Naive B cell (primary cell): ENCODE data around the gene TAS2R39. TPM values are rescaled to one million over a fixed set of nuclear protein-coding genes. Genes with fewer than 3 reads are reported as not detected.
A peak's percentile ranks its signal among the peaks of the same experiment; 100 is the strongest.
"Not testable (repeated sequence)": the region's sequence is repeated elsewhere in the genome, so short reads cannot be mapped to it uniquely, and the experiment has no call there.

Experiments used
- ATAC-seq, 2 donors: fragments of 150-1000 bp; cut with Tn5 transposase; 2 replicates each; pipeline ENCODE4 v1.10.0; 2021; ENCODE audit warnings: low read depth in 2 of 2, mild to moderate bottlenecking in 2 of 2, moderate library complexity in 2 of 2
- DNase-seq: peaks from one replicate; pipeline ENCODE4 v3.0.0; 2022
- H3K27ac Mint-ChIP-seq, 6 donors: one replicate each; pipeline ENCODE4 v1.8.0; 2020 to 2022; ENCODE audit warnings: mild to moderate bottlenecking in 6 of 6, mixed read lengths in 6 of 6, moderate library complexity in 5 of 6, inconsistent platforms in 2 of 6
- H3K27me3 Mint-ChIP-seq, 3 donors: one replicate each; pipeline ENCODE4 v1.8.0; 2021 to 2022; ENCODE audit warnings: mixed read lengths in 3 of 3, mild to moderate bottlenecking in 1 of 3
- H3K36me3 Mint-ChIP-seq, 2 donors: one replicate each; pipeline ENCODE4 v1.8.0; 2020 to 2022; ENCODE audit warnings: mixed read lengths in 2 of 2, inconsistent platforms in 1 of 2, mild to moderate bottlenecking in 1 of 2
- H3K4me1 Mint-ChIP-seq, 3 donors: one replicate each; pipeline ENCODE4 v1.8.0; 2020 to 2022; ENCODE audit warnings: mixed read lengths in 3 of 3, inconsistent platforms in 1 of 3, mild to moderate bottlenecking in 1 of 3, moderate library complexity in 1 of 3
- H3K4me3 Mint-ChIP-seq, 8 donors: one replicate each; pipeline ENCODE4 v1.8.0; 2020 to 2022; ENCODE audit warnings: mild to moderate bottlenecking in 8 of 8, mixed read lengths in 8 of 8, moderate library complexity in 8 of 8, inconsistent platforms in 2 of 8
- H3K9me3 Mint-ChIP-seq, 7 donors: one replicate each; pipeline ENCODE4 v1.8.0; 2020 to 2022; ENCODE audit warnings: mixed read lengths in 7 of 7, mild to moderate bottlenecking in 5 of 7, inconsistent platforms in 2 of 7, moderate library complexity in 1 of 7
- polyA plus RNA-seq, 6 donors: library from polyadenylated mRNA; unstranded; fragments of 300-500 nt; fragmentation: Illumina TruSeq; gene quantifications; one replicate each; pipeline ENCODE4 v1.2.3, GENCODE V29; 2021; ENCODE audit warnings: low read depth in 6 of 6

Gene TAS2R39
- polyA plus RNA-seq, 6 donors from 2014 or later = not detected

DNA sequence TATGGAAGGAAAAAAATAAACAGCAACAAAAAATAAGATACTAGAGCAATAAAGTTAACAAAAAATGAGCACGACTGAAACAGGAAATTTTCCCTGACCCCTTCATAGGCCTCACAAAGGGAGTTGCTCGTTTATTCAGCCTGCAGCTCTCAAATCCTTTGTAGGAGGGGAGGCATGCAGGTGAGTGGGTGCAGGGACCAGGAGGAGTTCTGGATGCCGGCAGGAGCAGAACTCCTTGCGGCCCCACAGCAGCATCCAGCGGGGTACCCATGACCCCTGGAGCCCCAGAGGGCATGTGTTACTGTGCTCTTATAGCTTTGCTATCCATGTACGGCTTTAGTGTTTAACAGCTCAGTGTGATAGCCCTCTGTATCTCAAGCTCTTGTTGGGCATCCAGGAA, 5.8 kb downstream of the TAS2R39 start:
- Mint-ChIP-seq H3K4me3 (no peak overlapping the region), H3K4me1 (peaks cover 8 to 10% (median 10%) of the 10 kb centered on the region in 3 donors), H3K27me3 (no peaks in the 10 kb centered on the region), H3K27ac (peak overlapping the region in 1 of 6 donors; percentile 92), H3K36me3 (no peaks in the 10 kb centered on the region), H3K9me3 (no peaks in the 10 kb centered on the region)
- ATAC-seq (no peak), DNase-seq (no peak)

DNA sequence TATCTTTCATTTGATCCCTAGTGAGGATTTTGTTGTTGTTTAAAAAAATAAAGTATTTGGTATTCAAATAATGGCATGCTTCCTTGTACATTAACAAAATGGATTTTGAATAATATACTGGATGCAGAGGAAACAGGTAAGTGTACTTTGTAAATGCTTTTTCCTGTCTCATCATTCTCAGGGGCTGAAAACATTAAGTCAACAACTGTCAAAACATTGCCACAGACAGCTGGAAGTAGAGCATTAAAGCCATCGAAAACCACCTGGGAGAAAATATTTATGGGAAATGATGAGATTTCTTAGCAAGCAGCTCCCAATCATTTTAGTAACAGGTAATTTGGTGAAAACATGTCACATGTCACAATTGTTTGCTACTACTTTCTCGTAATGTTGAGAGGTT, 10.7 kb downstream of the TAS2R39 start:
- Mint-ChIP-seq H3K9me3 (peaks cover 0 to 5% (median 0%) of the 10 kb centered on the region in 7 donors), H3K36me3 (no peaks in the 10 kb centered on the region), H3K27ac (peak overlapping the region in 1 of 6 donors; percentile 9), H3K27me3 (no peaks in the 10 kb centered on the region), H3K4me3 (no peak overlapping the region), H3K4me1 (peaks cover 0 to 4% (median 0%) of the 10 kb centered on the region in 3 donors)
- DNase-seq = no peak
- no peak for ATAC-seq

DNA sequence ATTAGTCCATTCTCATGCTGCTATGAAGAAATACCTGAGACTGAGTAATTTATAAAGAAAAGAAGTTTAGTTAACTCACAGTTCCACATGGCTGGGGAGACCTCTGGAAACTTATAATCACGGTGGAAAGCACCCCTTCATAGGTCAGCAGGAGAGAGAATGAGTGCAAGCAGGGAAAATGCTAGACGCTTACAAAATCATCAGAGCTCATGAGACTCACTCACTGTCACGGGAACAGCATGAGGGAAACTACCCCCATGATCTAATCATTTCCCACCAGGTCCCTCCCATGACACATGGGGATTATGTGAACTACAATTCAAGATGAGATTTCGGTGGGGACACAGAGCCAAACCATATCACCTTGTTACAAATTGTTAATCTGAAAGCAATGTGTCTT, 15.8 kb downstream of the TAS2R39 start:
- Mint-ChIP-seq H3K4me3 (no peak overlapping the region), H3K4me1 (peaks cover 6 to 21% (median 13%) of the 10 kb centered on the region in 3 donors), H3K9me3 (peaks cover 0 to 5% (median 0%) of the 10 kb centered on the region in 7 donors), H3K27me3 (no peaks in the 10 kb centered on the region), H3K27ac (peak overlapping the region in 2 of 6 donors; percentile 32 to 61), H3K36me3 (peaks cover 0 to 4% of the 10 kb centered on the region in 2 donors)
- ATAC-seq (peak; percentile 40 to 56), DNase-seq (no peak)

DNA sequence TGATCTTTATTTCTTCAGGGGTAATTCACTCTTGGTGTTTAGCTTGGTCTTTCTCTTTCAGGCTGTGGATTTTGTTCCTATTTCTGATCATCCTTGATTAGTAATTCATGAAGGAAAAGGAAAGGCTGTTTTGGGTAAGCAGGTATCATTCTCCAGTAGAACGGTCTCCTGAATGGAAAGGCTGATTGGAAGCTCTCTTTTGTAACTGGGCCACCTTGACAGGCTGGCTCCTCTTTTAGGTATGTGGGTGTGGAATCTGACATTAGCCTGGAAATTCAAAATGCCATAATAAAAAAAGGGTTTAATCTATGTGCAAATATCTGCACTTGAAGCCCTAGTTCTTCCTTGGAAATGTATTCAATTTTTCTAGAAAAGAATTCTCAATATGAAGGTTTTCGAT, 18.9 kb downstream of the TAS2R39 start:
- no peak for ATAC-seq
- H3K27me3 Mint-ChIP-seq = no peaks in the 10 kb centered on the region
- peaks cover 0 to 4% of the 10 kb centered on the region in 2 donors for H3K36me3 Mint-ChIP-seq
- H3K4me3 Mint-ChIP-seq = no peak overlapping the region
- H3K27ac Mint-ChIP-seq = peak overlapping the region in 1 of 6 donors; percentile 70
- H3K9me3 Mint-ChIP-seq = peaks cover 0 to 5% (median 0%) of the 10 kb centered on the region in 7 donors
- no peak for DNase-seq
- H3K4me1 Mint-ChIP-seq = peaks cover 33 to 52% (median 36%) of the 10 kb centered on the region in 3 donors

DNA sequence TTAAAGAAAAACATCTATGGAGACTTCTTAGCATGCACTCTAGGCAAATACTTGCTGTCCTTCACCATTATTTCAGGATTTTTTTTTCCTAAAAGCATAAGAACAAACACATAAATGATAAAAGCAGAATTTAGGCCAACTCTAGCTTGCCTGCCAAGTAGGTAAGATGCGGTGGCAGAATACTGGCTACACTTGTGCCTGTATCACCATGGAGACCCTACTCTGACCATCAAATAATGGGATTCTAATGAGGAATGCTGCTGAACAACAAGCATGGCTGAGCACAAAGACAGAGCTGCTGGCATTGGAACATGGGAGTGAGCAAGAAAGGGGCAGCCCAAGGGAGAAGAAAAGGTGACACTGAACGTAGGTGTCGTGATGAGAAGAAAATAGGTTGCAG, 20.2 kb downstream of the TAS2R39 start:
- H3K36me3 Mint-ChIP-seq = peaks cover 0 to 4% of the 10 kb centered on the region in 2 donors
- H3K4me1 Mint-ChIP-seq = peaks cover 37 to 62% (median 41%) of the 10 kb centered on the region in 3 donors
- H3K27me3 Mint-ChIP-seq = no peaks in the 10 kb centered on the region
- H3K27ac Mint-ChIP-seq = peak overlapping the region in 4 of 6 donors; percentile 2 to 46 (median 16)
- H3K9me3 Mint-ChIP-seq = peaks cover 0 to 5% (median 0%) of the 10 kb centered on the region in 7 donors
- DNase-seq (no peak), ATAC-seq (no peak)
- peak overlapping the region in 2 of 8 donors; percentile 12 to 57 for H3K4me3 Mint-ChIP-seq

DNA sequence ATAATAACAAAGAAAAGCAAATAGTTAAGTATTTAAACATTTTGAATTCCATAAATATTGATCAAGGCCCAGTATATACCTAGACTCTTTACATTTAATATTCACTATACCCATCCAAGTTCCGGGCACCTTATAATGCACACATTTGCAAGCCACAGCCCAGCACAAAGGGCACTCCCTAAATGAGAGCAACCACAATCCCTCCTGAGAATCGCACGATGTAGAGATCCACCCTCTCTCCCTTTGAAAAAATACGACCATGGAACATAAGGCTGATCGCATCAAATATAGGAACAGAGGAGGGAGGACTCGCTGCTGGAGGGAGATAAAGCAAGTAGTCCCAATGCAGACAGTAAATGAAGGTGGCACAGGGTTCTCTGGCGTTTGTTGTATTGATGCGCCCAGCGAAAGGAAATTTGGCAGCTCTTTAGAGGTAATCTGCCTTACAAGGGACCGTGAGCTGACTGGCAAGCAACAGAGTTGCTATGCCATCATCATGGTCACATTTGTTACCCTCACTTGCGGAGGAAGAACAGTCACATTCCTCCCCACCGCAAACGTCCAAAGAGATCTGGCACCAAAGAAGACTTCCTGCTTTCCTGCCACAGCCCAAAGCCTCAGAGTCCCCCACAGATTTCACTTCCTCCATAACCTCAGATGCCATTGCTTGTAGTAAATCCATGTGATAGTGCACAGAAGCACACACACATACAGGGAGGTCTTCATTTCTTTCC, 22.5 kb downstream of the TAS2R39 start:
- H3K9me3 Mint-ChIP-seq = peaks cover 0 to 4% (median 0%) of the 10 kb centered on the region in 7 donors
- H3K27me3 Mint-ChIP-seq = no peaks in the 10 kb centered on the region
- H3K4me3 Mint-ChIP-seq = peak overlapping the region; percentile 16 to 81 (median 51)

DNA sequence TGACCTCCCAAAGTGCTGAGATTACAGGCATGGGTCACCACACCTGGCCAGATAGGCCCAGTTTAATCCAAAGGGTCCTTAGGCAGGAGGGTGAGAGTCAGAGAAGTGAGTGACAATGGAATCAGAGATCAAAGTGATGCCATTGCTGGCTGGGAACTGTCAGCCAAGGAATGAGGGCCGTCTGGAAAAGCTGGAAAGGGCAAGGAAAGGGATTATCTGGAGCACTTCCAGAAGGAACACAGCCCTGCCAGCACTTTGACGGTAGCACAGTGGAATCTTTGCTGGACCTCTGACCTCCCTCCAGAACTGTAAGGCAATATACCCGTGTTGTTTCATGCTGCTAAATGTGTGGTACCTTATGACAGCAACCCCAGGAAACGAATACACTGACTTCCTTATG, 27.3 kb downstream of the TAS2R39 start:
- Mint-ChIP-seq H3K9me3 (peaks cover 6 to 34% (median 24%) of the 10 kb centered on the region in 7 donors), H3K27me3 (no peaks in the 10 kb centered on the region), H3K4me1 (peaks cover 25 to 64% (median 55%) of the 10 kb centered on the region in 3 donors), H3K27ac (peak overlapping the region in 1 of 6 donors; percentile 20), H3K36me3 (peaks cover 8 to 17% of the 10 kb centered on the region in 2 donors), H3K4me3 (no peak overlapping the region)
- ATAC-seq (no peak), DNase-seq (no peak)

More for the DNA sequence above, 22.5 kb downstream of the TAS2R39 start:
- peak; percentile 97 for ATAC-seq
- DNase-seq = peak; percentile 85
- Mint-ChIP-seq H3K4me1 (peaks cover 42 to 66% (median 57%) of the 10 kb centered on the region in 3 donors), H3K36me3 (peaks cover 0 to 4% of the 10 kb centered on the region in 2 donors), H3K27ac (peak overlapping the region; percentile 16 to 98 (median 94))

DNA sequence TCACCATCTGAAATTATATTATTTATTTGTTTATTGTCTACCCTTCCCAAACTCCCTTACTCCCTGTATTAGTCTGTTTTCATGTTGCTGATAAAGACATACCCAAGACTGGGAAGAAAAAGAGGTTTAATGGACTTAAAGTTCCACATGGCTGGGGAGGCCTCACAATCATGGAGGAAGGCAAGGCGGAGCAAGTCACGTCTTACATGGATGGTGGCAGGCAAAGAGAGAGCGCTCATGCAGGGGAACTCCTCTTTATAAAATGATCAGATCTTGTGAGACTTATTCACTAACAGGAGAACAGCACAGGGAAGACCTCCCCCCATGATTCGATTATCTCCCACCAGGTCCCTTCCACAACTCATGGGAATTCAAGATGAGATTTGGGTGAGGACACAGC, 30.3 kb downstream of the TAS2R39 start:
- peaks cover 10 to 37% (median 30%) of the 10 kb centered on the region in 3 donors for H3K4me1 Mint-ChIP-seq
- H3K9me3 Mint-ChIP-seq = peaks cover 6 to 34% (median 24%) of the 10 kb centered on the region in 7 donors
- H3K27me3 Mint-ChIP-seq, ATAC-seq, DNase-seq: not testable (repeated sequence)
- H3K27ac Mint-ChIP-seq = peak overlapping the region in 1 of 6 donors; percentile 37
- H3K4me3 Mint-ChIP-seq = peak overlapping the region in 1 of 8 donors; percentile 54
- peaks cover 8 to 17% of the 10 kb centered on the region in 2 donors for H3K36me3 Mint-ChIP-seq

DNA sequence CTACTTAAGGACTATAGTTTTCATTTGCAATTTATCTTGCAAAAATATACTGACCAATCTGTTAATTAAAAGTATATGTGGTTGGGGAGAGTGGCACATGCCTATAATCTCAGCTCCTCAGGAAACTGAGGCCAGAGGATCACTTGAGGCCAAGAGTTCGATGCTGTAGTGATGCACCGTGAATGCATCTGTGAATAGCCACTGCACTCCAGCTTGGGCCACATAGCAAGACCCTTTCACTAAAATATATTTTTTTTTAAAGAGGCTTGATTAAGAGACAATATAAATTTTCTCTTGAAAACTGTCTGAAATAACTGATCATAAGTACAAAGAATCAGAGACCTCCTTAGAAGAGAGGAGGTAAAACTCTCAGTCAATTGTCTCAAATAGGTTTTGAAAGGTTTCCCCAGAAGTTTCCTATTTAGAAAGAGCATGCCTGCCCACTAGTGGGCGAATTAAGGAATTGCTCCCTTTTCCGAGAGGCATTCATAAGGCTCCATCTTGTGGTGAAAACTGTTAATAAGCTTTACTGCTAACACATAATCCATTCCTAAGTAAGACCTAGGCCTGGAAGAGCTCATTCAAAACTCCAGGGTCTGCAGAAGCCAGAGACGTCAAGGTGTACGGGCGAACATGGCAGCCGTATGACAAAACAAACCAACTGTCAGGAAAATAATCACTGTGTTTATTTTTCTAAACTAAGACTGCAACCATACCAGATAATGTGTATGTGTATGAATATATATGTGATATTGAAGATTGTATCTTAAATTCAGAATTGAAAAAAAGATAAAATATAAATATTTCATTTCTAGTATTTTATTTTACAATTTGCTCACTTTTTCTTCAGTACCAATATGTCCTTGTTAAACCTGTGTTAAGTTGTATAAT, 31.8 kb downstream of the TAS2R39 start:
- H3K36me3 Mint-ChIP-seq = peaks cover 8 to 17% of the 10 kb centered on the region in 2 donors
- peak overlapping the region in 1 of 6 donors; percentile 38 for H3K27ac Mint-ChIP-seq
- peaks cover 6 to 34% (median 24%) of the 10 kb centered on the region in 7 donors for H3K9me3 Mint-ChIP-seq
- peak overlapping the region in 1 of 8 donors; percentile 15 for H3K4me3 Mint-ChIP-seq
- H3K4me1 Mint-ChIP-seq = peaks cover 7 to 27% (median 15%) of the 10 kb centered on the region in 3 donors
- peak; percentile 74 to 79 for ATAC-seq
- DNase-seq = peak; percentile 78
- peaks cover 0 to 5% (median 3%) of the 10 kb centered on the region in 3 donors for H3K27me3 Mint-ChIP-seq

DNA sequence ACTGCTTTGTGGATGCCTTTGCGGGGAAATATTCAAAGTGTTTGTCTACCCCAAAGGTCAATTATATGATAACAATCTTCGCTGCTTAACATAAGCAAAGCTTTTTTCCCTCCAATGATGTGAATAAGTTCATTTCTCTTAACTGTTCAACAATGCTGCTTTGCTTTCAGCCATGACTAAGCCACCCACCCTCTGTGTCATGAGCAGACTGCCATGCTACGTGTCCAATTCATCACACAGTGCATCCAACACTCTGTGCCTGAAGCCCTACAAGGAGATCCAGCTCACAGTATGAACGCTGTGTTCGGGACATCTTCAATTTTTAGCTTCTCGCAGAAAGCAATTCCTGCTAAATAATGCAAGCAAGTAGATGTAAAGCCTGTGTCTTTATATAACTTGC, 32.9 kb downstream of the TAS2R39 start:
- Mint-ChIP-seq H3K9me3 (peaks cover 6 to 29% (median 21%) of the 10 kb centered on the region in 7 donors), H3K4me1 (peaks cover 7 to 27% (median 15%) of the 10 kb centered on the region in 3 donors), H3K27ac (no peak overlapping the region), H3K4me3 (no peak overlapping the region), H3K27me3 (peaks cover under 1 to 6% (median 3%) of the 10 kb centered on the region in 3 donors), H3K36me3 (peaks cover 8 to 17% of the 10 kb centered on the region in 2 donors)
- no peak for ATAC-seq
- DNase-seq = no peak

DNA sequence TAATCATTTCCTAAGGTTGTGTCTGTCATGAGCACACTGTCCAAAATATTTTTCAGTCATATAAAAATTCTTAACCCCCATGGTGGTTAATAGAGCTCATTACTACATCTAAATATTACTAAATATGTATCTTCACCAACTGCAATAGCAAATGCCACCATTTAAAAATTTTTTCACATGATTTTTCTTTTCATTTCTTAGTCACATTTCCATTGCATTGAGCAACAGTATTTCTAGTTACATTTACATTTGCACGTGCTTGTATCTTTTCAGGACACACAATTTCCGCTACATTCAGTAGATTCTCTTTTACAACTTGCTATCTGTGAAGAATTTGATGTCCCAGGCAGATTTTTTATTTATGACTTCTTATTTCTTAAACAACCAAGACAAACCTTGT, 33.5 kb downstream of the TAS2R39 start:
- Mint-ChIP-seq H3K4me1 (peaks cover 7 to 25% (median 15%) of the 10 kb centered on the region in 3 donors), H3K27ac (no peak overlapping the region), H3K27me3 (peaks cover 3 to 11% (median 6%) of the 10 kb centered on the region in 3 donors), H3K4me3 (no peak overlapping the region), H3K36me3 (peaks cover 8 to 14% of the 10 kb centered on the region in 2 donors), H3K9me3 (peaks cover 4 to 23% (median 18%) of the 10 kb centered on the region in 7 donors)
- ATAC-seq = no peak
- no peak for DNase-seq

DNA sequence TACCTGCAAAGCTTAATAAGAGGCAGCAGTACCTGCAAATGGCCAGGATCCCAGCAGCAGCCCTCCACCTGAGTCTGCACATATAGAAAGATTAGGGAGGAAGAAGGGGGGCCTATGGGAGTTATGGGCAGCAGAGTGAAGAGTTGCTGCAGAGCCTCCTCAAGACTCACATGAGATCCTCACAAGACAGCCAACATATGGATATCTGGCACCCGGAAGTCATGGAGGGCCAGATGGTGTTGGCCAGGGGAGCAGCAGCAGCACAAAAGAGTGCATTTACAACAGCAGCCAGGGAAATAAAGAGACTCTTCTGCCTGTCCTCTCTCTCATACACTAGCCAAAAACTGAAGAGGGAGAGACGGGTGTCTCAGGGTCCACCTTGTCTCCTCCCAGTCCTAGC, 34.6 kb downstream of the TAS2R39 start:
- H3K4me3 Mint-ChIP-seq = no peak overlapping the region
- ATAC-seq = no peak
- H3K36me3 Mint-ChIP-seq = peaks cover 8% of the 10 kb centered on the region in 2 donors
- no peak for DNase-seq
- peak overlapping the region in 1 of 6 donors; percentile 21 for H3K27ac Mint-ChIP-seq
- H3K27me3 Mint-ChIP-seq = peaks cover 9 to 22% (median 15%) of the 10 kb centered on the region in 3 donors
- peaks cover 9 to 19% (median 15%) of the 10 kb centered on the region in 3 donors for H3K4me1 Mint-ChIP-seq
- peaks cover 0 to 12% (median 8%) of the 10 kb centered on the region in 7 donors for H3K9me3 Mint-ChIP-seq

DNA sequence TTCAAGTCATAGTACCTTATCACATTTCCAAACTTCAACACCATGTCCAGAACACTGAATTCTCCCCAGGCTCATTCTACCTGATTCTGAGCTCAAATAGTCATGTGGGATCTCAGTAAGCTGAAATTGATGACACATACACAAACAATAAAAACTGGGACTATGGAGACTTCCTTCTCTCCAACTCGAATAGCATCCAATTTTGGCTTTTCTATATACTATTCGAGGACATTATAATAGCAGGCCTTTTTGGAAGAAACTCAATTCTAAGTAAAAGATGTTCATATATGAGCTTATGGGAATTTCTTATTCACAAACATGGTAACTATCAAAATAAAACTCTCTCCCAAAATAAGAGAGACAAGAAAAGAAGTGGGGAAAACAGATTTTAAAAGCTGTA, 38.1 kb downstream of the TAS2R39 start:
- Mint-ChIP-seq H3K27me3 (peaks cover 15 to 33% (median 27%) of the 10 kb centered on the region in 3 donors), H3K4me3 (no peak overlapping the region), H3K9me3 (no peaks in the 10 kb centered on the region), H3K36me3 (no peaks in the 10 kb centered on the region), H3K4me1 (peaks cover 0 to 4% (median 0%) of the 10 kb centered on the region in 3 donors), H3K27ac (no peak overlapping the region)
- DNase-seq (no peak), ATAC-seq (no peak)
